B cell (primary cell): ENCODE measurements around the gene OR4K5. TPM values are rescaled to one million over a fixed set of nuclear protein-coding genes. Genes with fewer than 3 reads are reported as not detected.

Experiments used
- polyA plus RNA-seq: library from polyadenylated mRNA; depleted of rRNA; stranded (reverse); fragments of >200 nt; gene quantifications from 2 replicates; pipeline ENCODE4 v1.2.3, GENCODE V29; 2012
- total RNA-seq, 2 donors: library from RNA; stranded (reverse); fragments of 120-200 nt in 1 of 2; gene quantifications; 1 replicate in 1 of 2; 2 replicates in 1 of 2; pipeline versions ENCODE4 v1.2.3 to v1.2.4, GENCODE V29; 2013 to 2022

OR4K5 gene
- total and polyA plus RNA-seq, 2 donors (not counting 1 experiment from before 2014, with no cell fraction given), result not detected

Other genes starting within 250 kb of the OR4K5 start
- gene OR11H2, start 206.7 kb upstream of the OR4K5 start, total RNA-seq, result not detected in 2 replicates
- not detected in 2 replicates for gene OR11H2, start 206.7 kb upstream of the OR4K5 start, polyA plus RNA-seq
- not detected in 2 replicates for gene OR4Q3, start 177.0 kb upstream of the OR4K5 start, total RNA-seq
- gene OR4Q3, start 177.0 kb upstream of the OR4K5 start, polyA plus RNA-seq, result not detected in 2 replicates
- gene OR4M1, start 147.1 kb upstream of the OR4K5 start, total RNA-seq, result not detected in 2 replicates
- not detected in 2 replicates for gene OR4M1, start 147.1 kb upstream of the OR4K5 start, polyA plus RNA-seq
- gene OR4N2, start 116.8 kb upstream of the OR4K5 start, total RNA-seq, result not detected in 2 replicates
- not detected in 2 replicates for gene OR4N2, start 116.8 kb upstream of the OR4K5 start, polyA plus RNA-seq
- not detected in 2 replicates for gene OR4K2, start 45.5 kb upstream of the OR4K5 start, total RNA-seq
- gene OR4K2, start 45.5 kb upstream of the OR4K5 start, polyA plus RNA-seq, result not detected in 2 replicates
- not detected in 2 replicates for gene OR4K1, start 10.3 kb downstream of the OR4K5 start, total RNA-seq
- gene OR4K1, start 10.3 kb downstream of the OR4K5 start, polyA plus RNA-seq, result not detected in 2 replicates
- not detected in 2 replicates for gene OR4K15, start 55.0 kb downstream of the OR4K5 start, total RNA-seq
- not detected in 2 replicates for gene OR4K15, start 55.0 kb downstream of the OR4K5 start, polyA plus RNA-seq
- not detected in 2 replicates for gene OR4Q2, start 81.6 kb downstream of the OR4K5 start, total RNA-seq
- gene OR4Q2, start 81.6 kb downstream of the OR4K5 start, polyA plus RNA-seq, result not detected in 2 replicates
- gene OR4K14, start 98.7 kb downstream of the OR4K5 start, total RNA-seq, result not detected in 2 replicates
- not detected in 2 replicates for gene OR4K14, start 98.7 kb downstream of the OR4K5 start, polyA plus RNA-seq
- gene OR4K13, start 115.4 kb downstream of the OR4K5 start, total RNA-seq, result not detected in 2 replicates
- not detected in 2 replicates for gene OR4K13, start 115.4 kb downstream of the OR4K5 start, polyA plus RNA-seq
- gene OR4L1, start 139.4 kb downstream of the OR4K5 start, total RNA-seq, result not detected in 2 replicates
- not detected in 2 replicates for gene OR4L1, start 139.4 kb downstream of the OR4K5 start, polyA plus RNA-seq
- gene OR4K17, start 190.1 kb downstream of the OR4K5 start, total RNA-seq, result not detected in 2 replicates
- not detected in 2 replicates for gene OR4K17, start 190.1 kb downstream of the OR4K5 start, polyA plus RNA-seq
- gene OR4N5, start 218.2 kb downstream of the OR4K5 start, total RNA-seq, result not detected in 2 replicates
- not detected in 2 replicates for gene OR4N5, start 218.2 kb downstream of the OR4K5 start, polyA plus RNA-seq